Activated CD4-positive, alpha-beta T cell treated with anti-CD3 and anti-CD28 coated beads, Interleukin-2, amount 50 U/mL, for 24 hours (primary cell): Measurements from ENCODE around the gene TBCEL.

Experiments used
- DNase-seq, 2 donors: peaks; one replicate each; pipeline ENCODE4 v3.0.0-alpha.2; 2020; ENCODE audit warnings: low read depth in 1 of 2, low spot score in 1 of 2

Gene TBCEL

GRCh38 chr11:121059605-121060004, 35.7 kb downstream of the TBCEL start:
- no peak for DNase-seq

- DNase-seq, result no peak
These were observed 39.8 kb downstream of the TBCEL start for GRCh38 chr11:121063728-121064127.

- DNase-seq, result no peak
These were observed 42.7 kb downstream of the TBCEL start for GRCh38 chr11:121066623-121067022.

- DNase-seq, result no peak
These were observed 43.1 kb downstream of the TBCEL start for GRCh38 chr11:121067026-121067425.

- no peak for DNase-seq
These were observed 43.6 kb downstream of the TBCEL start for GRCh38 chr11:121067453-121067852.

- DNase-seq, result no peak
These were observed 44.2 kb downstream of the TBCEL start for GRCh38 chr11:121067962-121068647.

- DNase-seq, result no peak
These were observed 44.9 kb downstream of the TBCEL start for GRCh38 chr11:121068787-121069186.

GRCh38 chr11:121070951-121071845, 47.3 kb downstream of the TBCEL start:
- DNase-seq, result no peak

- no peak for DNase-seq
These were observed 48.0 kb downstream of the TBCEL start for GRCh38 chr11:121071846-121072450.

GRCh38 chr11:121081321-121081720, 57.4 kb downstream of the TBCEL start:
- no peak for DNase-seq

- DNase-seq, result no peak
These were observed 58.3 kb downstream of the TBCEL start for GRCh38 chr11:121082219-121082618.

GRCh38 chr11:121082670-121083069, 58.8 kb downstream of the TBCEL start:
- no peak for DNase-seq

- no peak for DNase-seq
These were observed 63.0 kb downstream of the TBCEL start for GRCh38 chr11:121086866-121087265.

GRCh38 chr11:121089566-121089965, 65.7 kb downstream of the TBCEL start:
- DNase-seq, result no peak

- DNase-seq, result no peak
These were observed 66.3 kb downstream of the TBCEL start for GRCh38 chr11:121090145-121090721.

GRCh38 chr11:121091492-121092152, 67.7 kb downstream of the TBCEL start:
- DNase-seq, result no peak

GRCh38 chr11:121095561-121095960, 71.7 kb downstream of the TBCEL start:
- DNase-seq, result no peak

- no peak for DNase-seq
These were observed 75.5 kb downstream of the TBCEL start for GRCh38 chr11:121099364-121099763.

- no peak for DNase-seq
These were observed 76.0 kb downstream of the TBCEL start for GRCh38 chr11:121099885-121100284.

- DNase-seq, result no peak
These were observed 77.0 kb downstream of the TBCEL start, which contains the start of gene TECTA for GRCh38 chr11:121100943-121101342. TSS of gene TECTA (plus strand) at chr11:121101243. CDS start at chr11:121102666, 1,423 bp downstream.

- DNase-seq, result no peak
These were observed 80.4 kb downstream of the TBCEL start for GRCh38 chr11:121104312-121104762.
